Measurements from ENCODE around the gene PAX4.

GRCh38 chr7:127628445-127628844 lies 10.5 kb upstream of the PAX4 start:
- no peak for TF ChIP-seq EP300 (IDR thresholded peaks at IDR 0.05; ENCODE audit: borderline replicate concordance)
- no peak for TF ChIP-seq CREB1 (IDR thresholded peaks at IDR 0.05; ENCODE audit: low read depth)
- no peak for TF ChIP-seq CEBPB (IDR thresholded peaks at IDR 0.05)
- TF ChIP-seq RAD21 (IDR thresholded peaks at IDR 0.05; ENCODE audit: low read depth), result no peak
- TF ChIP-seq TEAD4 (IDR thresholded peaks at IDR 0.05), result no peak
- no peak for TF ChIP-seq USF1 (IDR thresholded peaks at IDR 0.05)
